K562 (cell line): Measurements from ENCODE around the gene ZDHHC14. TPM values are rescaled to one million over a fixed set of nuclear protein-coding genes. Genes with fewer than 3 reads are reported as not detected.

ENCODE experiments used
- ATAC-seq: fragments of 200-7000 bp; cut with Tn5 transposase; 3 replicates; pipeline ENCODE4 v1.9.1; 2020; ENCODE audit warnings: moderate library complexity
- BruUV-seq: library from RNA; stranded (reverse); fragments of 400-500 nt; replicated peaks from 2 replicates; lab custom pipeline; 2021; lab: Mats Ljungman, UMichigan
- CTCF ChIA-PET: fragments of 300-600 bp; formaldehyde crosslinking; extraction: SDS; loops from one replicate; lab custom pipeline; 2021; ENCODE audit warnings: low intra/inter-chr PET ratio; lab: Yijun Ruan, JAX
- POLR2A ChIA-PET: fragments of 300-600, 350-650 bp; sonication (Branson Sonifier 250); formaldehyde crosslinking; extraction: SDS; loops from one replicate; lab custom pipeline; 2021; ENCODE audit warnings: antibody characterized with exemption, inconsistent platforms; lab: Yijun Ruan, JAX
- DNase-seq, 4 experiments: peaks; one replicate each; pipeline versions ENCODE4 v3.0.0 to v3.0.0-alpha.2; 2011 to 2018; ENCODE audit warnings: low spot score in 3 of 4, mixed read lengths in 3 of 4; ENCODE audit errors: extremely low read depth in 1 of 4
- FAIRE-seq: peaks from 2 replicates; lab custom pipeline; 2011; peaks lifted over from hg19 to GRCh38; lab: Jason Lieb, UNC
- H2AFZ ChIP-seq: 2 replicates; pipeline ENCODE4 v1.6.0; 2011; ENCODE audit warnings: low read depth, low read length, control low read depth, inconsistent platforms
- H3K27ac ChIP-seq: fragments of 200-600 bp; 3 replicates; pipeline ENCODE4 v1.8.0; 2011; ENCODE audit warnings: low read depth, mild to moderate bottlenecking, control low read depth, inconsistent platforms, low read length, moderate library complexity, mixed read lengths; ENCODE audit errors: extremely low read depth
- H3K27me3 ChIP-seq, 2 experiments: fragments of 300-600 bp in 1 of 2; 2 replicates in 1 of 2; 3 replicates in 1 of 2; pipeline versions ENCODE4 v1.6.0 to v1.8.0; 2011; ENCODE audit warnings: inconsistent platforms in 2 of 2, low read length in 2 of 2, mild to moderate bottlenecking in 1 of 2, mixed read lengths in 1 of 2, moderate library complexity in 1 of 2; ENCODE audit not compliant: control insufficient read depth in 2 of 2, insufficient read depth in 2 of 2
- H3K36me3 ChIP-seq: fragments of 300-600 bp; 3 replicates; pipeline ENCODE4 v1.8.0; 2011; ENCODE audit warnings: mild to moderate bottlenecking, low read length, inconsistent platforms; ENCODE audit not compliant: control insufficient read depth, insufficient read depth
- H3K4me1 ChIP-seq, 2 experiments: fragments of 200-600 bp in 1 of 2; replicated peaks in 1 of 2; 2 replicates in 1 of 2; 3 replicates in 1 of 2; pipeline versions ENCODE4 v1.5.1 to v1.8.0; 2011; ENCODE audit warnings: inconsistent platforms in 2 of 2, low read length in 2 of 2, mild to moderate bottlenecking in 1 of 2, mixed read lengths in 1 of 2, moderate library complexity in 1 of 2; ENCODE audit not compliant: control insufficient read depth in 2 of 2, insufficient read depth in 2 of 2
- H3K4me2 ChIP-seq: 2 replicates; pipeline ENCODE4 v1.6.1; 2011; ENCODE audit warnings: low read length, control low read depth, inconsistent platforms, mixed read lengths; ENCODE audit not compliant: insufficient read depth
- H3K4me3 ChIP-seq: fragments of 200-600 bp; sonication (generic), shearing (Covaris generic); 2 replicates; pipeline ENCODE4 v1.5.1; 2016; ENCODE audit warnings: control low read depth, inconsistent platforms
- H3K79me2 ChIP-seq: fragments of 200-600 bp; 3 replicates; pipeline ENCODE4 v1.8.0; 2011; ENCODE audit warnings: low read length, inconsistent platforms; ENCODE audit not compliant: control insufficient read depth, insufficient read depth
- H3K9ac ChIP-seq, 2 experiments: 2 replicates each; pipeline versions ENCODE4 v1.6.0 to v1.6.1; 2011; ENCODE audit warnings: low read depth in 2 of 2, low read length in 2 of 2, control low read depth in 1 of 2, inconsistent platforms in 1 of 2, mild to moderate bottlenecking in 1 of 2, mixed read lengths in 1 of 2; ENCODE audit not compliant: insufficient read depth in 1 of 2
- H3K9me1 ChIP-seq: one replicate; pipeline ENCODE4 v1.6.0; 2011; ENCODE audit warnings: inconsistent platforms, mild to moderate bottlenecking, low read length, moderate library complexity; ENCODE audit not compliant: control insufficient read depth, insufficient read depth
- H3K9me3 ChIP-seq: replicated peaks from 2 replicates; pipeline ENCODE4 v1.5.1; 2011; ENCODE audit warnings: low read depth, low read length, inconsistent platforms; ENCODE audit not compliant: control insufficient read depth, insufficient read depth
- H4K20me1 ChIP-seq: replicated peaks from 2 replicates; pipeline ENCODE4 v1.6.1; 2011; ENCODE audit warnings: low read length, inconsistent platforms, mixed read lengths; ENCODE audit not compliant: control insufficient read depth, insufficient read depth
- ARID1B ChIP-seq: fragments of 450-650 bp; IDR thresholded peaks from 2 replicates; pipeline ENCODE4 v1.6.1; 2016; ENCODE audit warnings: antibody characterized with exemption, mild to moderate bottlenecking, inconsistent platforms
- BHLHE40 ChIP-seq: IDR thresholded peaks from 2 replicates; pipeline ENCODE4 v1.6.1; 2011; ENCODE audit warnings: low read length, improper control_type of control experiment
- CBFA2T3 ChIP-seq: fragments of 450-650 bp; IDR thresholded peaks from 2 replicates; pipeline ENCODE4 v1.6.1; 2017
- CHD1 ChIP-seq: fragments of 200-600 bp; sonication (generic); IDR thresholded peaks from one replicate; pipeline ENCODE4 v1.6.1; 2012; ENCODE audit warnings: mild to moderate bottlenecking, moderate library complexity, low read length, inconsistent platforms
- FOSL1 ChIP-seq: fragments of 200-800 bp; sonication (Bioruptor generic); conservative IDR thresholded peaks from 2 replicates; pipeline ENCODE4 v1.6.1; 2016; ENCODE audit warnings: missing genetic modification characterization, missing compliant biosample characterization
- FOXK2 ChIP-seq, 2 experiments: fragments of 450-650 bp; IDR thresholded peaks in 1 of 2; conservative IDR thresholded peaks in 1 of 2; 2 replicates each; pipeline ENCODE4 v1.6.1; 2016; ENCODE audit warnings: low read depth in 2 of 2, mild to moderate bottlenecking in 1 of 2
- MECOM ChIP-seq: fragments of 250-450 bp; sonication (Bioruptor Pico); IDR thresholded peaks from 2 replicates; pipeline ENCODE4 v1.8.0; 2022; ENCODE audit warnings: inconsistent platforms
- NCOR1 ChIP-seq: fragments of 450-650 bp; IDR thresholded peaks from 2 replicates; pipeline ENCODE4 v1.6.1; 2016; ENCODE audit warnings: mild to moderate bottlenecking, moderate library complexity
- POLR2AphosphoS5 ChIP-seq: IDR thresholded peaks from 2 replicates; pipeline ENCODE4 v1.6.1; 2011; ENCODE audit warnings: mild to moderate bottlenecking, low read depth, low read length, moderate library complexity; ENCODE audit not compliant: control insufficient read depth, insufficient read depth
- PURB ChIP-seq: sonication (generic); formaldehyde crosslinking; IDR thresholded peaks from 2 replicates; pipeline ENCODE4 v1.9.0; 2021; ENCODE audit warnings: low read depth, mild to moderate bottlenecking, missing genetic modification reagents
- RCOR1 ChIP-seq, 2 experiments: IDR thresholded peaks; 2 replicates each; pipeline ENCODE4 v1.6.1; 2012; ENCODE audit warnings: low read depth in 2 of 2, low read length in 2 of 2, borderline replicate concordance in 1 of 2, improper control_type of control experiment in 1 of 2
- SETDB1 ChIP-seq: IDR thresholded peaks from one replicate; pipeline ENCODE4 v1.6.1; 2012; ENCODE audit warnings: low read length, control low read depth, inconsistent platforms
- SMARCA4 ChIP-seq: fragments of 450-650 bp; IDR thresholded peaks from 2 replicates; pipeline ENCODE4 v1.6.1; 2016
- SOX6 ChIP-seq: fragments of 450-650 bp; IDR thresholded peaks from 2 replicates; pipeline ENCODE4 v1.6.1; 2014; ENCODE audit warnings: mild to moderate bottlenecking
- TCF7 ChIP-seq: sonication (generic); IDR thresholded peaks from 2 replicates; pipeline ENCODE4 v1.6.1; 2016; ENCODE audit warnings: antibody characterized with exemption, borderline replicate concordance
- ZNF354B ChIP-seq: fragments of 250-450 bp; sonication (Bioruptor Pico); IDR thresholded peaks from 2 replicates; pipeline ENCODE4 v1.4.0; 2020
- WGBS: fragments of 100-300 bp; shearing (Covaris generic); methylation state at CpG from one replicate; pipeline ENCODE4 v1.1.6; 2016; ENCODE audit warnings: low coverage, mixed read lengths; ENCODE audit not compliant: insufficient coverage; ENCODE audit errors: missing lambda C conversion rate; 5-methylcytosine and 5-hydroxymethylcytosine counted together
- in situ Hi-C: fragments of 300-500 bp; cut with MboI; formaldehyde crosslinking; loops from 4 replicates; pipeline ENCODE4 v1.15.0; 2018; ENCODE audit warnings: inconsistent platforms, mixed read lengths
- intact Hi-C: fragments of 100-400 bp; cut with micrococcal nuclease; formaldehyde crosslinking; loops from 2 replicates; pipeline ENCODE4 v1.14.2; 2022
- polyA plus RNA-seq, 8 experiments: library from polyadenylated mRNA; depleted of rRNA in 4 of 8; stranded (reverse) in 5 of 8; unstranded in 3 of 8; fragments of >200 nt; fragmentation: Nextera tagmentation in 2 of 8; fragmentation: Illumina TruSeq in 1 of 8; extraction: Ambion mirVana in 2 of 8; extraction: Trizol in 1 of 8; gene quantifications; 2 replicates each; pipeline versions ENCODE4 v1.2.1 to v1.2.3, GENCODE V29; 2011 to 2014; ENCODE audit warnings: inconsistent platforms in 1 of 8, missing spikeins in 1 of 8
- total RNA-seq, 7 experiments: library from RNA; depleted of rRNA in 6 of 7; stranded (reverse); fragments of >200 nt in 6 of 7; fragmentation: Illumina TruSeq in 2 of 7; extraction: Trizol in 2 of 7; gene quantifications; 2 replicates each; pipeline versions ENCODE4 v1.2.1 to v1.2.3, GENCODE V29; 2011 to 2021; ENCODE audit warnings: low replicate concordance in 1 of 7
- TF ChIP-seq, protein P1 (sequence below): sonication (generic); formaldehyde crosslinking; IDR thresholded peaks from 2 replicates; pipeline ENCODE4 v1.8.1; 2023; ENCODE audit warnings: mild to moderate bottlenecking, missing genetic modification reagents
- TF ChIP-seq, protein P2 (sequence below): fragments of 250-450 bp; sonication (Bioruptor Pico); IDR thresholded peaks from 2 replicates; pipeline ENCODE4 v1.8.0; 2021; ENCODE audit warnings: moderate library complexity, mild to moderate bottlenecking, inconsistent platforms
- TF ChIP-seq, protein P3 (sequence below), 2 experiments: fragments of 200-800 bp in 1 of 2; sonication (Bioruptor generic) in 1 of 2; sonication (generic) in 1 of 2; formaldehyde crosslinking in 1 of 2; IDR thresholded peaks in 1 of 2; conservative IDR thresholded peaks in 1 of 2; 2 replicates each; pipeline versions ENCODE4 v1.5.0 to v1.6.1; 2016 to 2020; ENCODE audit warnings: missing compliant biosample characterization in 1 of 2, missing genetic modification characterization in 1 of 2, missing genetic modification reagents in 1 of 2

ZDHHC14 gene
- total and polyA plus RNA-seq, 9 of the 15 experiments (the other 6 are each of a cell fraction or from before 2014, with no cell fraction given): 0.92 to 23.1 (median 13.8) TPM

DNA sequence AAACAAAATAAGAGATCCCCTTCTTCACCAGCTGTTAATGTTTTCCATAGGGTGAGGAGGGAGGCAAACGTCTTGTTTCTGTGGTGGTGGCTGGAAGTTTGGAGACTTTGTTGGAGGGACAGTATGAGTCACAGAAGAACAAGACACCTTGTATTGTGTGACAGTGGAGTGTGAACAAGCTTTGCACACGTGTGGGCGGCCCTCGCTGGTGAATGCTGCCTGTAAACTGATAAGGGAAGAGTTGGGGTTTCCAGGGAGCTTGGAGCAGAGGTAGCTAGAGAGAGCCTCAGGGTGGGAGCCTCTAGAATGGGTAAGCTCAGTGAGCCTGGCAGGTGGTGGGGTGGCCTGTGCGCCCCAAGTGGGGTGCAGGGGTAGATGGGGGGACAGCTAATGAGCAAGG, 78.3 kb downstream of the ZDHHC14 start:
- Histone ChIP-seq H3K4me2 (peak overlapping the region; percentile 65), H3K4me1 (peaks cover 51 to 66% of the 10 kb centered on the region in 2 experiments), H3K9me3 (no peaks in the 10 kb centered on the region), H4K20me1 (0 out of 2 replicates have a peak, but pooled peaks cover 5% of the 10 kb centered on the region), H3K79me2 (peaks cover 64% of the 10 kb centered on the region), H3K27ac (peak overlapping the region; percentile 67), H3K9ac (peak overlapping the region; percentile 33 to 36; a peak in 3 of 4 replicates), H3K9me1 (no peaks in the 10 kb centered on the region), H3K4me3 (no peak overlapping the region), H2AFZ (peak overlapping the region; percentile 75), H3K36me3 (no peaks in the 10 kb centered on the region), H3K27me3 (no peaks in the 10 kb centered on the region)
- BruUV-seq: no TSS peak
- WGBS: 9% methylated on average over 5 of the region's 5 CpGs
- ChIA-PET CTCF (interaction anchor here (0.7 kb wide), 1 partner anchor 11 kb away, joined by 3 read pairs; no protein-coding TSS in a partner anchor), POLR2A (interaction anchor here (0.5 to 1.7 kb wide), 8 partner anchors 8 to 535 kb away, joined by 3 to 9 read pairs (median 3); no protein-coding TSS in a partner anchor)
- DNase-seq: peak; percentile 71 to 91 (median 73)
- peak; percentile 63 for ATAC-seq
- intact Hi-C loops: no loop called here
- in situ Hi-C loops: no loop called here
- peak; percentile 90 for FAIRE-seq
- TF ChIP-seq TCF7: no peak
- peak; percentile 83 for TF ChIP-seq CBFA2T3
- no peak for TF ChIP-seq CHD1
- TF ChIP-seq RCOR1 (IDR thresholded peaks at IDR 0.05; ENCODE audit: borderline replicate concordance in 1 of 2, low read depth in 2 of 2, low read length in 2 of 2): peak in 1 of 2 experiments; percentile 66; a peak in 1 of 4 replicates
- peak; percentile 89 for TF ChIP-seq ARID1B
- TF ChIP-seq, protein P1, sequence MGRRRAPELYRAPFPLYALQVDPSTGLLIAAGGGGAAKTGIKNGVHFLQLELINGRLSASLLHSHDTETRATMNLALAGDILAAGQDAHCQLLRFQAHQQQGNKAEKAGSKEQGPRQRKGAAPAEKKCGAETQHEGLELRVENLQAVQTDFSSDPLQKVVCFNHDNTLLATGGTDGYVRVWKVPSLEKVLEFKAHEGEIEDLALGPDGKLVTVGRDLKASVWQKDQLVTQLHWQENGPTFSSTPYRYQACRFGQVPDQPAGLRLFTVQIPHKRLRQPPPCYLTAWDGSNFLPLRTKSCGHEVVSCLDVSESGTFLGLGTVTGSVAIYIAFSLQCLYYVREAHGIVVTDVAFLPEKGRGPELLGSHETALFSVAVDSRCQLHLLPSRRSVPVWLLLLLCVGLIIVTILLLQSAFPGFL (CRISPR knock-in tag): no peak
- peak; percentile 81 for TF ChIP-seq FOSL1 (tag)
- peak; percentile 55; the same call in 1 of the 2 replicates for TF ChIP-seq POLR2AphosphoS5
- peak; percentile 73; the same call in 1 of the 2 replicates for TF ChIP-seq BHLHE40
- TF ChIP-seq SOX6: peak; percentile 92
- TF ChIP-seq FOXK2 (conservative IDR thresholded peaks at IDR 0.05 in 1 of 2, IDR thresholded peaks at IDR 0.05 in 1 of 2; ENCODE audit: low read depth in 2 of 2): peak; percentile 53 to 59; a peak in 3 of 4 replicates
- no peak for TF ChIP-seq PURB (CRISPR knock-in tag)
- peak; percentile 38; the same call in 1 of the 2 replicates for TF ChIP-seq NCOR1
- TF ChIP-seq SMARCA4: peak; percentile 88
- TF ChIP-seq MECOM: peak; percentile 65; the same call in 1 of the 2 replicates
- TF ChIP-seq, protein P2, sequence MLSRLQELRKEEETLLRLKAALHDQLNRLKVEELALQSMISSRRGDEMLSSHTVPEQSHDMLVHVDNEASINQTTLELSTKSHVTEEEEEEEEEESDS (CRISPR knock-in tag): no peak
- TF ChIP-seq, protein P3, sequence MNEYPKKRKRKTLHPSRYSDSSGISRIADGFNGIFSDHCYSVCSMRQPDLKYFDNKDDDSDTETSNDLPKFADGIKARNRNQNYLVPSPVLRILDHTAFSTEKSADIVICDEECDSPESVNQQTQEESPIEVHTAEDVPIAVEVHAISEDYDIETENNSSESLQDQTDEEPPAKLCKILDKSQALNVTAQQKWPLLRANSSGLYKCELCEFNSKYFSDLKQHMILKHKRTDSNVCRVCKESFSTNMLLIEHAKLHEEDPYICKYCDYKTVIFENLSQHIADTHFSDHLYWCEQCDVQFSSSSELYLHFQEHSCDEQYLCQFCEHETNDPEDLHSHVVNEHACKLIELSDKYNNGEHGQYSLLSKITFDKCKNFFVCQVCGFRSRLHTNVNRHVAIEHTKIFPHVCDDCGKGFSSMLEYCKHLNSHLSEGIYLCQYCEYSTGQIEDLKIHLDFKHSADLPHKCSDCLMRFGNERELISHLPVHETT (CRISPR knock-in tag; conservative IDR thresholded peaks at IDR 0.05 in 1 of 2, IDR thresholded peaks at IDR 0.05 in 1 of 2): 0 out of 4 replicates have a peak, but pooled peaks of 1 of the 2 experiments have one; percentile 48
- TF ChIP-seq SETDB1: no peak
- TF ChIP-seq ZNF354B (CRISPR knock-in tag): no peak
